ENCODE data around the gene GTF3C1. TPM values are rescaled to one million over a fixed set of nuclear protein-coding genes. Genes with fewer than 3 reads are reported as not detected.

The GTF3C1 gene
- total and polyA plus RNA-seq, 2 of the 13 experiments (the other 11 are each of a cell fraction or from before 2014, with no cell fraction given): 29.2 to 72.7 TPM

- TF ChIP-seq PLRG1 (conservative IDR thresholded peaks at IDR 0.05) (no peak), MLXIP (CRISPR knock-in tag; IDR thresholded peaks at IDR 0.05; ENCODE audit: borderline replicate concordance) (no peak), TOE1 (CRISPR knock-in tag; IDR thresholded peaks at IDR 0.05) (no peak), GFI1 (CRISPR knock-in tag; IDR thresholded peaks at IDR 0.05; ENCODE audit: borderline replicate concordance) (no peak), JUNB (CRISPR knock-in tag; IDR thresholded peaks at IDR 0.05; ENCODE audit: borderline replicate concordance) (no peak), ZNF737 (CRISPR knock-in tag; IDR thresholded peaks at IDR 0.05; ENCODE audit: borderline replicate concordance) (no peak), ZBTB3 (CRISPR knock-in tag; IDR thresholded peaks at IDR 0.05; ENCODE audit: borderline replicate concordance, low read depth) (no peak), ATRX (CRISPR knock-in tag; IDR thresholded peaks at IDR 0.05; ENCODE audit: borderline replicate concordance) (no peak), ZNF883 (CRISPR knock-in tag; IDR thresholded peaks at IDR 0.05; ENCODE audit: not compliant biosample characterization) (no peak), ZNF275 (CRISPR knock-in tag; IDR thresholded peaks at IDR 0.05; ENCODE audit: borderline replicate concordance) (no peak), ISL2 (CRISPR knock-in tag; IDR thresholded peaks at IDR 0.05) (no peak)
- TF ChIP-seq, protein P1, sequence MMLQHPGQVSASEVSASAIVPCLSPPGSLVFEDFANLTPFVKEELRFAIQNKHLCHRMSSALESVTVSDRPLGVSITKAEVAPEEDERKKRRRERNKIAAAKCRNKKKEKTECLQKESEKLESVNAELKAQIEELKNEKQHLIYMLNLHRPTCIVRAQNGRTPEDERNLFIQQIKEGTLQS (CRISPR knock-in tag; IDR thresholded peaks at IDR 0.05): no peak
- intact Hi-C loops (cut with micrococcal nuclease; ENCODE audit: unreplicated experiment): no loop called here
- FAIRE-seq (no peak), DNase-seq (ENCODE audit: low spot score) (no peak), ATAC-seq (no peak)
- Histone ChIP-seq H3K9me3 (ENCODE audit: low read length) (no peaks in the 10 kb centered on the region), H3K9ac (ENCODE audit: insufficient read depth, low read depth, low read length) (no peak overlapping the region), H4K20me1 (ENCODE audit: insufficient read depth, low read length) (no peaks in the 10 kb centered on the region), H3K4me3 (replicated peaks in 1 of 3; ENCODE audit: insufficient read depth in 1 of 3, low read depth in 2 of 3, low read length in 3 of 3) (no peak overlapping the region), H3K27ac (ENCODE audit: extremely low read length, insufficient read depth, low read length) (no peak overlapping the region), H3K4me1 (ENCODE audit: insufficient read depth, low read length) (peaks cover 14% of the 10 kb centered on the region), H3K4me2 (ENCODE audit: low read depth, low read length) (no peak overlapping the region), H2AFZ (ENCODE audit: low read length) (no peak overlapping the region), H3K36me3 (replicated peaks in 1 of 2; ENCODE audit: control insufficient read depth in 1 of 2, insufficient read depth in 2 of 2, low read length in 2 of 2) (no peaks in the 10 kb centered on the region), H3K79me2 (ENCODE audit: insufficient read depth, low read length) (no peaks in the 10 kb centered on the region), H3K27me3 (ENCODE audit: control insufficient read depth in 1 of 2, insufficient read depth in 2 of 2, low read length in 2 of 2) (no peaks in the 10 kb centered on the region)
- ChIA-PET POLR2A (interaction anchor here (1.0 to 2.5 kb wide), 2 partner anchors 18 to 48 kb away, joined by 4 to 11 read pairs; partner anchors contain the start of genes GTF3C1 and KATNIP), CTCF (ENCODE audit: low intra/inter-chr PET ratio, low total read pairs) (no interaction called here)
- 96% methylated on average over 3 of the region's 3 CpGs for WGBS (ENCODE audit: low lambda C conversion rate)
- in situ Hi-C loops (cut with HindIII; ENCODE audit: extremely low pct_ligation_motif_present, low pct_unique_long_range_greater_than_20kb): no loop called here
- BruUV-seq (replicated peaks): no TSS peak
Observed at GRCh38 chr16:27597361-27597760, 47.6 kb upstream of the GTF3C1 start.

Data from HepG2 (cell line).